GM23248 (cell line): ENCODE results near the gene CENPT.

Experiments used
- EZH2 ChIP-seq: fragments of 200-600 bp; sonication (generic); IDR thresholded peaks from 2 replicates; pipeline ENCODE4 v1.6.1; 2018; ENCODE audit warnings: antibody characterized with exemption, mild to moderate bottlenecking; ENCODE audit not compliant: insufficient read depth, poor library complexity, severe bottlenecking
- EZH2phosphoT487 ChIP-seq: fragments of 200-600 bp; sonication (generic); IDR thresholded peaks from 2 replicates; pipeline ENCODE4 v1.6.1; 2018; ENCODE audit warnings: antibody characterized with exemption, moderate library complexity, mild to moderate bottlenecking, low read depth; ENCODE audit not compliant: insufficient read depth

DNA sequence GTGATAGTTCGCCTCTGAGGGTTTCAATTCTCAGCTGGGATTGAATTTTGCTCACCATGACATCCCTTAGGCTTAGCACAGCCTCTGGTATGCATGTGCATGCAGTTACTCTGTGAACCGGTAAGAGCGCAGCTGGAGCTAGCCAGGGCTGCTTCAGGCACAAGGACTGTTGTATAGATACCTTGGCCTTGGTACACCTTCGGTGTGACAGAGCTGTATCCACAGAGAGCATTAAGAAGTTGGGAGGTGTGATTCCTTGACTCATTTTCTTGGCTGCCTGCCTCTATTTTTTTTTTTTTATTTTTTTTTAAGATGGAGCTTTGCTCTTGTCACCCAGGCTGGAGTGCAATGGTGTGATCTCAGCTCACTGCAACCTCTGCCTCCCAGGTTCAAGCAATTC, 3.0 kb downstream of the CENPT start:
- TF ChIP-seq EZH2 (no peak), EZH2phosphoT487 (no peak)
